HG02970 (cell line): ENCODE results near the gene KPNA3.

ENCODE experiments used
- ATAC-seq: cut with Tn5 transposase; IDR thresholded peaks from one replicate; pipeline ENCODE4 v1.9.1; 2021; ENCODE audit warnings: mild to moderate bottlenecking, moderate library complexity, moderate number of reproducible peaks; ENCODE audit not compliant: unreplicated experiment, low FRiP score

Gene KPNA3

DNA sequence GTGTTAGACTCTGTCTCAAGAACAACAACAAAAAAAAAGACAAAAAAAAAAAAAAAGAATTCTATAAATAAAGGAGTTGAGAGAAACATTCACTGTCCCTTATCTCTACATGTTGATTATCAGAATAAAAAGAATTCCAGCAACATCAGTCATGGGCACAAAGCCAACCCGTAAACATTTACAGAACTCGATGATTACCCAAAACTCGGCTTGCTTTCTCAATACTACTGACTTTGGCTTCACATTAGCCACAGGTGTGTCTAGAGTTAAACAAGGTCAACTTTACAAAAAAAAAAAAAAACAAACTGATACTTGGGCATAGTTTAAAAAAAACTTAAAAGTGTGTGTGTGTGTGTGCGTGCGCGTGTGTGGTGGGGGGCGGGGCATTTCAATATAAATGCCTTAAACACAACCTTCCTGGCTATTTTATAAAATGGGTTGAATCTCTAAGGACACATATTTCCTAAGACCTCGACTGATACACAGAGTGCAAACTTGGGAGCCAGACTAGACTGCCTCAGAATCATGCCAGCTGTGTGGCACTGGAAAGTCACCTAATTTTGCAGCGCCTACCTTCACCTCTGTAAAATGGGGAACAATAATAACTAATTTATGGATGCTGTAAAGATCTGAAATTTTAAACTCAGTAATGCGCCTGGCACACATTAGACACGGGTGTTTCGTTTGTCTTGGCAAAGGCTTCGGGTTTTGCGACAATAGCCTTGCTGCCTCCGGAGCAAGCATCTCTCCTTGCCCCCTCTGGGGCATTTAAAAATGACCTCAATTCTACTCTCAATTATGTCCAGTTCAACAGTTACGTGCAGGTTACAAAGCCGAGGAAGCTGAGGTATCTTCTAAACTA is 102.1 kb downstream of the KPNA3 start:
- ATAC-seq = peak; percentile 6

DNA sequence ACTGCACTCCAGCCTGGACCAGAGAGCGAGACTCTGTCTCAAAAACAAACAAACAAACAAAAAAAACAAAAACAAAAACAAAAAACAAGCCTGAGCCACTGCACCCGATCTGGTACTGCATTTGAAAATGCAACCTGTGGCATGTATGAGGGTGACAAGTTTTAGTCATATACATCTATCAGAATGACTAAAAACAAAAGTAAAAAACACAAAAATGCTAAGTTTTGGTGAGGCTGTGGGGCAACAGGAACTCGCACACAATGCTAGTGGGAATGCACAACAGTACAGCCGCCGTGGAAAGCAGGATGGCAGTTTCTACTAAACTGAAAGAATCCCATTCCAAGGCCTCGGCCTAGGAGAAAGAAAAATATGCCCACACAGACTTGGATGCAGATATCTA is 109.0 kb downstream of the KPNA3 start:
- no peak for ATAC-seq

DNA sequence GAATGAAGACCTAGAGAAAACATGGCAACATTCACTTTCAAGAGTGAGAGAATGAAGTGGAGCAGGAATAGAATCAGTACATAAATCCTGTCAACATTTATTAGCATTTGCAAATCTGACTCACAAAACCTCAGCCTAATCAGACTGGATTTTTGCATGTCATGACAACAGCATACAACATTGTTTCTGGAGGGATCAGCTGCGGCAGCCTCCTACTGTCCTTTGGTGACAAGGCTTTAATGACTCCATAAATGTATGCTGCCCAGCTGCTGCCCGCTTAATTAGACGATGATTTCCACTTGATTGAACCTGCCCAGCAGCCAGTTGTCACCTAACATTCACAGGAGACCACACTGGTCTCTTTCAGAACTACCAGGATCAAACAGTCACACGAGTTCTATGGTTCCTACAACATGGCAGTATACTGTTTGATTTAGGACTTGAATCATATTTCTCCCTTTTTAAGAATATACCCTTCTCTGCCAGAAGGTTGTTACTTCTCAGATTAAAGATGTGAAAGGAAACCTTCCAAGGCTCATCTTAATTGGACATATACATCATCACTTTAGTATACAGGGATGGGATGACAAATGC is 110.5 kb downstream of the KPNA3 start:
- no peak for ATAC-seq

DNA sequence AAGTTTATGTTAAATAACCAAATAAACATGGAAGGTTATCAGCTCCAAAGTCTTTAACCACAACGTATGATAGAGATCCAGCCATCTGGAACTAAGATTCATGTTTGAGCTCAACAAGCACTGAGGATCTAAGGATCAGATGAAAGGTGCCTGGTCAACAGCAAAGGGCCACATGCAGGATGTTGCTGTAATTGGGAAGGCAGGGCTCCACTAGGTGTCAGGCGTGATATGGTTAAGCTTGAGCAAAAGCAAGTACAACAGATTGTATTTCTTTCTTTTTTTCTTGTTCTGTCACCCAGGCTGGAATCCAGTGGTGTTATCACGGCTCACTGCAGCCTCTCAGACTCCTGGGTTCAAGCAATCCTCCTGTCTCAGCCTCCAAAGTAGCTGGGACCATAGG is 113.2 kb downstream of the KPNA3 start:
- no peak for ATAC-seq

DNA sequence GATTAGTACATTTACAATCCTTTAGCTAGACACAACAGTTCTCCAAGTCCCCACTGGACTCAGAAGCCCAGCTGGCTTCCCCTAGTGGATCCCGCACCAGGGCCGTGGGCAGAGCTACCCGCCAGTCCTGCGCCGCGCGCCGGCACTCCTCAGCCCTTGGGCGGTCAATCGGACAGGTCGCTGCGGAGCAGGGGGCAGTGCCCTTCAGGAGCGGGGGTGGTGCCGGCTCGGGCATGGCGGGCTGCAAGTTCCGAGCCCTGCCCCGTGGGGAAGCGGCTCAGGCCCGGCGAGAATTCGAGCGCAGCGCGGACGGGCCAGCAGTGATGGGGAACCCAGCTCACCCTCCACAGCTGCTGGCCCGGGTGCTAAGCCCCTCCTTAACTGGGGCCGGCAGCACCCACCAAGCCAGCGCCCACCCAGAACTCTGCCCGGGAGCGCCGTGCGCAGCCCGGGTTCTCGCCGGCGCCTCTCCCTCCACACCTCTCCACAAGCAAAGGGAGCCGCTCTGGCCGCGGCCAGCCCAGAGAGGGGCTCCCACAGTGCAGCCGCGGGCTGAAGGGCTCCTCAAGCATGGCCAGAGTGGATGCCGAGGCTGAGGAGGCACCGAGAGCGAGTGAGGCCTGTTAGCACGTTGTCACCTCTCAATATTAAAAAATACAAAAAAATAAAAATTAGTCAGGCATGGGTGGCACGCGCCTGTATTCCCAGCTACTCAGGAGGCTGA is 114.1 kb downstream of the KPNA3 start:
- ATAC-seq = no peak

DNA sequence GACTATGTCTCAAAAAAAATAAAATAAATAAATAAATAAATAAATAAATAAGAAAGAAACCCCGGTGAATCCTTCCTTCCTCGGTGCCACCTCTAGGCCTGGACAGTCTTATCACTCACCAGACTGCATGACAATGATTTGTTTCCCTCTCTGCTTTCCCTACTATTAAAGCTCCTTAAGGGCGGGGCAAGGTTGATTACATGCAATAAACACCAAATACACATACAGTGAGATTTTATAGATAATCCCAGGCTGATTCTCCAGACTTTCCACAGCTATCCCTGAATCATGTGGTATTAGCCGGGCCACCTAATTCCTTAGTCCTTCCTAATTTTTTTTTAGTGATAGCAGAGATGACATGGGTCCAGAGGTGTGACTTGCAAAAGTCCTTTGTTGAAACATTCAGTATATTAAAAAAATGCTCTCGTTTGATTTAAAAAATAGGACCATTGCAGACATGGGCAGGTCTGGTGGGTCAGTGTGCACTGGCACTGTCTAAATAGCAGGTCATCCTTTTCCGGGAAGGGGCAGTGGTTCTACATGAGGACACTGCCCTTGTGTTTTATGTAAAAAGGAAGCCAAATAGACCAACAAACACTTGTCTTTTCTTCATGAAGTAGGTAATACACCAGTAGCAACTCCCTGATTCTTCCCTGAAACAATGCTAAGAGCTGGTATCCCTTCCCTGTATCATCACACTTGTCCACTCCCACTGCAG is 115.7 kb downstream of the KPNA3 start:
- no peak for ATAC-seq

DNA sequence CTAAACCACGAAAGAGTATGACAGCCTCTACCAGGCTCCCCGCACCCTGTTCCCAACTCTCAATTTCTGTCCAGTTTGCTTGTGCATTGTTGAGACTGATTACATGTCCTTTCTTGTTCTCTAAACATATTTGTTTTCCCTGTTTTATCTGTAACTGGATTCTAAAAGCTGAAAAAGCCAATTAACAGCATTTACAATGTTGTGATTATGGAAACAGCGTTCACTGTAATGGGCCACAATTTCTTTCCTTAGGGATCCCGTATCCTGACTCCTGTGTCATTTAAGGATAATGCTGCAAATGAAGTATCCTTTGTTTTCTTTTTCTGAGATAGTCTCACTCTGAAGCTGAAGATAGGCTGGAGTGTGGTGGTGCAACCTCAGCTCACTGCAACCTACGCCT is 121.7 kb downstream of the KPNA3 start:
- no peak for ATAC-seq

DNA sequence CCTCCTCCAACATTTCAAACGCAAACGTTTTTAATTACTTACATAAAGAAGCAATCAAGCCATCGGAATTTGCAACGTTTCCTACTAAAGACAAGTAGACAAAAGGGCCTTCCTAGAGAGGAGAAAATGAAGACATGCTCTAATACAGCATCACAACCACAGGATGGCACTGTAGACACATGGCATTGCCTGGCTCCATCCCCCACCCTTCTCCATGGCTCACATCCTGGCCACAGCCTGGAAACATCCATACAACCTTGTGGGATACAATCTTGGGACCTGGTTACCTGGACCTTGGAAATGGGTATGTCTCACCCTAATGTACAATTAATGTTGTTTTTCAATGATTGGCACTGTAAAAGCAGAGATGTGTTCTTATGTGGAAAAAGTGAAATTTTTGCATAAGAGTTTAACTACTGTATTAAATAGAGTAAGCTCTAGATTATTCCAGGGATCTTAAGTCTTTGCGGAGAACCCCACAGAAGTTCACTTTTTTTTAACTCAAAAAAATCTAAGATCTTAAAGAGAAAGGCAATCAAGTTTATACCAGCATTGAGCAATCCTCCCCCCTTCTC is 122.7 kb downstream of the KPNA3 start:
- no peak for ATAC-seq

DNA sequence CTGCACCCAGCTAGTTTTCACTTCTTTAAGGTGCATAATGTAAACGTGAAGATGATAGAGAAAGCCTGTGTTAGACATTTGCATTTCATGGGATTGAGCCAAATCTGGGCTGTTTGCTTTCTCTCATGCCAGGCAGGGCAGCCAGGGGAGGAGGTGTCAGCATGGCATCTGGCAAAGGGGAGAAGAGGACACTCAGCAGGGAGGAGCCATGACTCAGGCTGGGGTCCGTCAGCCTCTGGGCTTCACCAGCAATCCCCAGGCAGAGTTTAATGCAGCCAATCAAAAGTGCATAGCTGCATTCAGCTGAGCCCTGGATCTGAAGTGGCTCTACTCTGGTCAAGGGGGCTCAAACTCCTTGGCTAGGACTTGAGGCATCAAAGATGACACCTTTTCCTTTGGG is 124.7 kb downstream of the KPNA3 start:
- no peak for ATAC-seq

DNA sequence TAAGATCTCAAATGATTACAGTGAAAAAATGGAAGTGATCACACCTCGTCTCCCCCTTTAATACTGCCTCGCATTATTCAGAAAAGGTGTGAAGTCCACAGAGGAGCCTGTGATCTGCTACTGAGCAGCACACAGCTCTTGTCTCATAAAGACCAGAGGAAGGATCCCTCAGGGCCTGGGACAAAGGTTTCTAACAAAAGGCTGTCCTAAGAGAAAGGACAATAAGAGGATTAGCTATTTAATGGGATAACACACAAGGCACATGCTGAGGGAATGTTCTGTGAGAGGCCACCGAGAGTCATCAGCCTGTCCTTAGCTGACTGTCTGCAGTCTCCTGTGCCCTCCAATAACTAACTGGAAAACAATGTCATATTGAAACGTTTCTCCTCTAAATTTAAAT is 127.9 kb downstream of the KPNA3 start:
- ATAC-seq = no peak

DNA sequence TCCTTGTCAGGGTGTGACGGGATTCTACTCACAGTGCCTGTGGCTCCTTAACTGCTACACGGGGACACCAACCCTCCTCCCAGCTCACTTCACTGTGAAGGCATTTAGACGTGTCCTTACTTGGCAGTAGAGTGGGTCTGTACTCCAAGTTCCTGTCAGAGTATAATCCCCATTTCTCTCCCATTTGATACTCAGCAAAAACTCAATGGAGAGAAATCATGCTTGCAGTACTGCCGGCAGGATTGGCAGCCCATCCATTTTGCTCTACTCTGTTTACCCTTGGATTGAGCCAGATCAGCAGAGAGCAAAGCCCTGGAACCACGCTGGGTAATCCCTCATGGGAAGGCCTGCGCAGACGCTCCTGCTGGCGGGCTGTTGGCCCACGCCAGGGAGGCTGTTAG is 135.2 kb downstream of the KPNA3 start:
- ATAC-seq = no peak

DNA sequence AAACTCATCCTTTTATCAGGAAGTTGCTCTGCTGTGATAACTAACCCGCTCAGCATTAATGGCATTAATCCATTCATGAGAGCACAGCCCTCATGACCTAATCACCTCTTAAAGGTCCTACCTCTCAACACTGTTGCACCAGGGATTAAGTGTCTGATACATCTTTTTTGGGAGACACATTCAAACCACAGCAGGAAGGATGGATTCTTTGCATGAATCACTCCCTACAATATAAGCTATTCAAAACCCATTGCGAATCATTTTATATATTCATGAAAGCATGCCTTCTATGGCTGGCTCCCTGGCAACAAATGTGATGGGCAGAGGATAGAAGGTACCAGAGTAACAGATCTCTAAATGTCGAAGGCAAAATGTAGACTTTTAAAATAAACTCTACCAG is 136.6 kb downstream of the KPNA3 start:
- ATAC-seq = no peak

DNA sequence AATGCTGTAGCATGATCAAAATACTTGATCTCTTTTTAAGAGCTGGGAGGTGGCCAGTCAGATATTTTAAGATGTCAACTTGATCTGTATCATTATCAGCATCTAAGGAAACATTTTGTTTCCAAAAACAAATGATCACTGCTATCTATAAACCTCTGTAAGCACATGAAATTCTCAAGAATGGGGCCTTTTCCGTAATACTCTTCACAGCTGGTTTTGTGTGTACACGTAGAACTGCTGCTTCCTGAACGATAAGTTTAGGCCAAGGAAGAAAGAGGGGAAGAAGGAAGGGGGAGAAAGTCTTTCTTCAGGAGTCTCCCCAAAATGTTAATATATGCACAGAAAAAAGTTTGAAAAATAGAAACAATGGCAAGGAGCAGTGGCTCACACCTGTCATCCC is 138.5 kb downstream of the KPNA3 start:
- no peak for ATAC-seq

DNA sequence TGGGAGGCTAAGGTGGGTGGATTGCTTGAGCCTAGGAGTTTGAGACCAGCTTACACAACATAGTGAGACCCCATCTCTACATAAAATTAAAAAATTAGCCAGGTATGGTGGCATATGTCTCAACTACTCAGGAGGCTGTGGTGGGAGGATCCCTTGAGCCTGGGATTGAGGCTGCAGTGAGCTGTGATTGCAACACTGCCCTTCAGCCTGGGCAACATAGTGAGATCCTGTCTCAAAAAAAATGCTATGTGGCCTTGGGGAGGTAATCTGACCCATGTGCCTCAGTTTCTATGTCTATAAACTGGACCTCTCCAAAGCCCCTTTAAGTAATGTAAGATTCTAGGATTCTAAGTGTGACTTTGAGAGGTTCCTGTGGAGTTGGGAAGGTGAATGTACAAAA is 139.0 kb downstream of the KPNA3 start:
- ATAC-seq = no peak

DNA sequence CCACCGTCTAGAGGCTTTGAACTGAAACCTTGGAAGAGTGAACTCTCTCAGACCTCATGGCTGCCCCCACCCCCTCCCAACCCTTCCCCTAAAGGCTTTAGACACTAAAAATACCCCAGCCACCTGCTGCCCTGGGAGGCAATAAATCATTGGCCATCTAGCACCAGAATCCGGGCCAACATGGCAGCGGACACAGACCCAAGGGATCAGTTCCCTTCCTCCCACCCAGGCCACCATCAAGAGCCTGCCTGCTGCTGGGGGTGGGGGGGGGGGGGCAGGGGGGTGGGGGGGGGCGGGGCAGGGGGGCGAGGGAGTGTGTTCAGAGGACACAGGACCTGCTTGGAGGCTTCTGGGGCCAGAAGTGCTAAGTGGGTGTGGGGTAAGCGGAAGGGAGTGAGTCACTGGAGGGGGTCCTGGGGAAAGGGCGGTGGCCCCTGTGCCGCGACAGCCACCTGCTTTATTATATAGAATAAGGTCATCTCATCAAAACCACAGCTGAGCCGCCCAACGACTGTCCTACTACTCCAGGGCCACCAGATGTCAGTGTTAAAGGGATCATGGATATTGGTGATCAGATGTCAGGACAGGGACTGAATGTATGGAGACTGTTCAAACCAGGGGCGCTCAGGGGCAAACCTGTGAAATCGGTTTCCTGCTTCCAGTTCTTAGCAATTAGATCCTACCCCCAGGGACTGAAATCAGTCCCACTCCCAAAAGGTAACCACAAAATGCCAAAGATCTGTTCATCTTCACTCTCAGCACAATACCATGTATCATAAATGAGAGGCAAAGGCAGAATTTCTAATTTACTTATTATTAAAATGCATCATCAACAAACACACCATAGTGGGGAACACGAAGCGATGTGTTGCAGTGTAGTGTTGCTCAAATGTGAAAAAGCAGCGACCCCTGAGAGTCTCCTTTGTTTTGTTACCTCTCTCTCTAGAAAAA is 139.9 kb downstream of the KPNA3 start:
- no peak for ATAC-seq

DNA sequence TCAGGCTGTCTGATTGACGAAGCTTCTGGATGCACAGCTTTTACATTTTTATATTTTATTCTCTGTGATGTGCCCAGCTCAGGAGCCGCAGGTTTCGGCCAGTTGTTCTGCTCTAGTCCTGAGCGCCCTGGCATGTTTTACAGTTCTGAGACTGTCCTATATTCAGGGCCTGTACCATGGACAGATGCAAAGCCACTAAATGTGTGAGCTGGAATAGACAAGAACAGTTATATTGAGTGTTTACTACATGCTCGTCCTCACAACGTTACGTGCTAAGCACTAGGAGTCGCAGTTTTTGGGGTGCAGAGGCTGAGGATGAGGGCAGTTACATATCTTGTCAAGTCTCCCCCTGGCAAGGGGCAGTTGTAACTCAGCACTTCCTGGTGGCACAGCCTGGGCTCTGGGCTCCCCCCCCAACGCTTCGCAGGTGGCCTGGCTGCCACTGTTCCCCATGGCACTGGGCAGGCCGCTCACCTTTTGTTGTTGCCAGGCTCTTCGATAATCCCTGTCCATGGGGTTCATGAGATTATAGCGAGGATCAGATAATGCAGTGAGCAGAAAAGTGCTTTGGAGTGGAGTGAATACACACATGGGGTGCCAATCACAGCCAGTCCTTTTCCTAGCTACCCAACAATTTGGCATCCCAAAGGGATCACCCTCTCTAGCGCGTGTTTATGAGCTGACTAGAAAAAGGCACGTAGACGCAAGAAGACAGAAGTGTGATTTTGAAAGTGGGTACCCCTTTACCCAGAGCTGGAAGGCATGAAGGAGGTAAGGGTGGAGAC is 140.7 kb downstream of the KPNA3 start:
- ATAC-seq = no peak

DNA sequence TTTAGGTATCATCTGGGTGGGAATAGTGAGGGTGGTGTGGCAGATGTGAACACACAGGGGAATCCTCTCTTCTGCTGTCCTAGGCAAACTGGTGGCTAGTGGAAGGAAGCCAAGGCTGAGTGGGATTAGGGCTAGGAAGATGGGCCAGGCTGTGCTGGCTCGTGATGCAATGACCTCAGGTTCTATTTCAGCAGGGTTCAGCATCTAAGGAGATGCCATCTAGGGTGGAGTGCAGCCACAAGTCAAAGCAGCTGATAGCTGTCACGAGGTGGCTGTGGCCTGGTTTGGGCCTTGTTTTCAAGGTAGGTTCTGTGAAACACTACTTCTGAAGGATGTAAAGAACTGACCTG is 142.5 kb downstream of the KPNA3 start:
- ATAC-seq = no peak
